Activated CD8-positive, alpha-beta memory T cell treated with anti-CD3 and anti-CD28 coated beads for 4 hours (primary cell): Measurements from ENCODE around the gene CEMIP2.

Experiments used
- DNase-seq, 2 donors: peaks; one replicate each; pipeline ENCODE4 v3.0.0-alpha.2; 2020; ENCODE audit warnings: low read depth in 2 of 2

CEMIP2 gene

GRCh38 chr9:71748280-71748743, 20.0 kb downstream of the CEMIP2 start:
- no peak for DNase-seq

GRCh38 chr9:71747576-71747975, 20.7 kb downstream of the CEMIP2 start:
- DNase-seq, result no peak

- DNase-seq, result no peak
These were observed 21.6 kb downstream of the CEMIP2 start for GRCh38 chr9:71746758-71747125.

GRCh38 chr9:71746023-71746757, 22.1 kb downstream of the CEMIP2 start:
- DNase-seq, result no peak

GRCh38 chr9:71744754-71745521, 23.4 kb downstream of the CEMIP2 start:
- no peak for DNase-seq

GRCh38 chr9:71743882-71744281, 24.4 kb downstream of the CEMIP2 start:
- no peak for DNase-seq

GRCh38 chr9:71743217-71743705, 25.1 kb downstream of the CEMIP2 start:
- no peak for DNase-seq

GRCh38 chr9:71742703-71743102, 25.6 kb downstream of the CEMIP2 start:
- no peak for DNase-seq

- DNase-seq, result no peak
These were observed 26.2 kb downstream of the CEMIP2 start for GRCh38 chr9:71741926-71742648.

- no peak for DNase-seq
These were observed 28.1 kb downstream of the CEMIP2 start for GRCh38 chr9:71740199-71740598.

GRCh38 chr9:71737455-71737854, 30.9 kb downstream of the CEMIP2 start:
- DNase-seq, result no peak

- DNase-seq, result no peak
These were observed 32.1 kb downstream of the CEMIP2 start for GRCh38 chr9:71736236-71736635.

GRCh38 chr9:71734950-71735349, 33.4 kb downstream of the CEMIP2 start:
- DNase-seq, result no peak

- no peak for DNase-seq
These were observed 35.1 kb downstream of the CEMIP2 start for GRCh38 chr9:71733176-71733575.

- no peak for DNase-seq
These were observed 38.3 kb downstream of the CEMIP2 start for GRCh38 chr9:71729816-71730526.

- no peak for DNase-seq
These were observed 41.6 kb downstream of the CEMIP2 start for GRCh38 chr9:71726723-71727122.

- DNase-seq, result no peak
These were observed 42.5 kb downstream of the CEMIP2 start for GRCh38 chr9:71725590-71726338.

GRCh38 chr9:71721855-71722254, 46.5 kb downstream of the CEMIP2 start:
- DNase-seq, result no peak

GRCh38 chr9:71719562-71719961, 48.8 kb downstream of the CEMIP2 start:
- DNase-seq, result no peak

- no peak for DNase-seq
These were observed 49.2 kb downstream of the CEMIP2 start for GRCh38 chr9:71719088-71719487.
